HG03045 (cell line): ENCODE data around the gene NRM.

Source experiments
- ATAC-seq: cut with Tn5 transposase; IDR thresholded peaks from one replicate; pipeline ENCODE4 v1.9.1; 2021; ENCODE audit warnings: mild to moderate bottlenecking, moderate library complexity; ENCODE audit not compliant: unreplicated experiment

The NRM gene

DNA sequence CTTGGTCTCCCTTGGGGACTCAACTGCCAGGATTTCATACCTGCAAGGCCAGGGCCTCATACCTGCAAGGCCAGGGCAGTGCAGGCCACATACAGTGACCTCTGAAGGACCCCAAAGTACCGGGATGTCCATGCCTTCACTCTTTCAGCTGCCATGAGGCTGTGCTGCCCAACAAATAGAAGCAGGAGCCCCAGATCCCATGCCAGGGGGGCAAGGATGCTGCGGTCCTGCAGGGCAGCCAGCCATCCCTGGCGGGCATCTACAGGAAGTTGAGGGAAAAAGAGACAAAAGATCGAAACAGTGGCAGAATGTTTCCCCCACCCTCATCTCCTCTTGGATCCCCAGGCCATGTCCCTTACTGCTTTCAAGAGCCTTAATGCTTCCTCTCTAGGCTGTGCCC is 799 bp downstream of the NRM start:
- ATAC-seq, result no peak

DNA sequence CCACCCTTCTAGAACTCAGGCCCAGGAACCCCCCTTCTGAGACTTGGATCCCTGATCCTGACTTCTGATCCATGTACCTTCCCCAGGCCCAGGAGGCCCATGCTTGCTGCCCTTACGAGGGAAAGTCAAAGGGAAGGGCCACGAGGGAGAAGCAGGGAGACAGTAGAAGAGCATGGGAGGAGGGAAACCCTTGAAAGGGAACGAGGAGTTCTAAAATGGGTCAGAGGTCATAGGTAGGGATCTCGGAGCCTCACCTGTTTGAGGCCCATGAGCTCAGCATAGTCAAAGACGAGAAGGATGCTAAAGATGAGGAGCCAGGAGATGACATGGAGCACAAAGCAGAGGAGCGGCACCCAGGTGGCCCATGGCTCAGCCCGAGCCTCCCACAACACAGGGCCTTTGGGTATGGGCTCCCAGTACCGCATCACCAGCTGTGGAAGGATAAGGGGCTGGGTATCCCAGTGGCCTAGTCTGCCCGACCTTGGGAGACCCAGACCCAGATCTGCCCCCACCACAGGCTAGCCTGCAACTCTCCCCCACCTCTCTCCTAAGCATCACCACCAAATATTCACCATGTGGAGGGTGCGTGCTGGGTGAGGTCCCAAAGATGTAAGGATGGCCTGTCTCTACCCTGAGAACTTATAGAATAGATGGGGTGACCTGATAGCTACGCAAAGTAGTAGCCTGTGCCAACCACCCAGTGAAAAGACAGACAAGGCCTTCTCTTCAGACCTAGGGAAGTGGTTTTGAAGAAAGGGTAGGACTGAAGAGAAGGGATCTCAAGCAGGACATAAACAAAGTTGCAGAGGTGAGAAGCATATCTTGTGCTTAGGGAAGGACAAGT is 1.5 kb downstream of the NRM start:
- no peak for ATAC-seq

DNA sequence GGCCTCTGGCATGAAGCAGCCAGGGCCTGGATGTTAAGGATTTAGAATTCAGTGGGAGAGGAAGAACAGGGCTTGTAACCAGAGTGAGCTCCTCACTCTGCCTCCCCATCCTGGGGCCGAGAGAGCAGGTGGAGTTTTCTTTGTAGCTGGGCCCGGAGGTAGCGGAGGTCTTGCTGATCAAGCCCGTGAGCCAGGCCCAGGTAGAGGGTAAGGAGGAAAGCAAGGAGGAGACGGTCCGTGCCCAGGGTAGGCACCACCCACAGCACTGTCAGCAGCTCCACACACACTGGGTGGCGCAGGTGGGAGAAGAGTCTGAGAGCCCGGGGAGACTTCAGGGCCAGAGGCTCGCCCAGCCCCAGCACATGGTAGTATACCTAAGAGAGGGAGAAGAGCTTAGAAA is 2.2 kb downstream of the NRM start:
- ATAC-seq, result no peak

DNA sequence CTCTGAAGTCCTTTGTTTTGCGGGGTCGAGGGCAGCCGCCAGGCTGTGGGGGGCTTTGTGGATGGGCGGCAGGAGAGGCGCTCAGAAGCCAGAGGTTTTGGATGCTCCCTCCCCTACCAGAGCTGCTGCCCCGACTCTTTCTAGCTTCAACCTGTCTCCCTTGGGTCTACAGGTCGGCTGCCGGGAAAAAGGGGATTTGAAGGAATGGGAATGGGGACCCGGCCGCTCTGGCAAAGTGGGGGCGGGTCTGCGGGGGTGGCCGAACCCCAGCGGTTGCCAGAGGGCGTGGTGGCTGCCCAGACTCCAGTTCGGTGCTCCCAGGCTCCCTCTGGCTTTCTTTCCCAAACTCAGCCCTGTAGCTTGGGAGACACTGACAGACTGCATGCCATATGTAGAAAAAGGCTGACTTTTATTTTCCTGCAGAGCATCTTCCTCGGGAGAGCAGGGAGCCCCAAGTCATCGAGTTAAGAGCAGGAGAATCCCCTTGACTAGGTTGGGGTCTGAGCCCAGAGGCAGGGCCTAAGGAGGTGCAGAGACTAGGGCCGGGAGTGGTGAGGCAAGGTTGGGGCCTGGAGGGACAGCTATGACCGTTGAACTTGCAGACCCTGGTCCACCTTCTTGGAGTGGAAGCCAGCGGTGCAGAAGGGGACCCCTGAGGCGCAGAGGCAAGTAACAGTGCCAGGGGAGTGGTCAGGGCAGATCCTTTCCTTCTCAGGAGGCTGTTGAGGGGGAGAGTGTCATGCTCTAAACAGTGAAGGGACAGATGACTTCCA is 2.9 kb downstream of the NRM start:
- ATAC-seq, result no peak

DNA sequence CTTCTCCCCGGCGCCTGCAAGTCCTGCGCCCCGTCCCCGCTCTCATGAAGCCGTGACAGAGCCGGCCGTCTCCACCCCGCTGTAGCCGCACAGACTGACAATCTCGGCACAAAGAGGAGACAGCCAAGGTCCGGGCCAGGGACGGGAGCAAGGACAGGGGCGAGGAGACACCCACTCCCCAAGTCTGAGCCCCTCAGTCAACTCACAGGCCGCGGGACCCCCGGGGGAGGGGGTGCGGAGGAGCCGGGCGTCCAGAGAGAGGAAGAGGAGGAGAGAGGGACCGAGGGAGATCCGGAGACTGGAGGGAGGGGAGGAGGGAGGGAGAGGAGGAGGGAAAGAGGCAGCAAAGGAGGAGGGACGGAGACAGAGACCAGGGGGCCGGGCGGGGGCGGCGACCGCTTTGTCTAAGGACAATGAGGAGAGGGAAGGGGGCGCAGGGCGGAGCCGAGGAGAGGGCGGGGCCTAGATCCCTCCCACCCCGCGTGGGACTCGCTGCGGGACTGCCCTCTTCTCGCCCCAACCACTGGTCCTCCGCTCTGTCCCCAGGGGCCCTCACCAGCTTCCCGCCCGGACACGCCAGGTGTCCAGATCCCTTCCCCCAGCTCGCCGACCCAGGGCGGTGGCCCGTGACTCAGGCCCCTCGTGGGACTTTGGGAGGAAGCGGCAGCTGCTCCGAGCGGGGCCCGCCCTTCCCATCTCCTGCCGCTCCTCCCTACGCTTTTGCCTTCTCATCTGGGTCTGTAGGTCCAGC is 3.7 kb downstream of the NRM start:
- no peak for ATAC-seq

DNA sequence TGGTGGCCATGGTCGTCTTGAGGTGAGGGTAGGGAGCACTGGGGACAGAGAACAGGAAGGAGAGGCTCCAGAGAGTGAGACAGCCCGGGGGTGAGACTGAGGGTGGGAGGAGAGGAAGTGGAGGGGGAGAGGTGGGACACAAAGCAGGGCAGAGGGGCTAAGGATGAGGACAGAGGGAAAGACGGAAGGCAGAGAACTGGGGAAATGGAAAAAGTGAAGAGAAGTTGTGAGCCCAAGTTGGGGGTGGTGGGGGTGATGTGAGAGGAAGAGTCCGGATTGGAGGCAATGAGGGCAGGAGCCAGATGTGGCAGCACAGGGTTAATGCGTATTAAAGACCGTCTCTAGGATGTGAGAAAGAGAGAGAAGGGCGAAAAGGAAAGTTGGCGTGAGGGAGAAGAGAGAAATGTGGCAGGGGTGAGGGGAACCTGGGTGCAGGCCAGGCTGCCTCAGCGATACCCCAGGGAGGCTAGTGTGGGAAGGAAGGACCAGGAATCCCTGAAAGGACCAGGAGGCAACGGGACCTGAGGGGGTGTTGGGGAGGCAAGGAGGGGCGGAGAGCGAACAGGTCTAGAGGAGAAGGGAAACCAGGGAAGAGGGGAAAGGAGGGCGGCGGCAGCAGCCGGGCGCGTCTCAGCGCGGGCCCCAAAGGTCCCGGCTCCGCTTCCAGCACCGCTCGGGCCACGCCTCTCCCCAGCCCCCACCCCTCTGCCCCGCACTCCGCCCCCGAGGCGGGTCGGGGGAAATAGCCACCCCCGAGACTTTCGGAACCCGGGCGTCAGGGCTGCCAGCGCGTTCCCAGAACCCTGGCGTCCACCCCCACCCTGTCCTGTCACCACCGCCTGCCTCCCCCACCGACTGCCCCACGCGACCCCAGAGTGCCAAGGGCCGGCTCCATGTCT is 4.5 kb downstream of the NRM start, which contains the start of gene PPP1R18:
TSS of gene PPP1R18 (minus strand) at position 637 of the 899 bp plus-strand sequence. CDS start at position 10, 627 bp downstream.
- no peak for ATAC-seq

DNA sequence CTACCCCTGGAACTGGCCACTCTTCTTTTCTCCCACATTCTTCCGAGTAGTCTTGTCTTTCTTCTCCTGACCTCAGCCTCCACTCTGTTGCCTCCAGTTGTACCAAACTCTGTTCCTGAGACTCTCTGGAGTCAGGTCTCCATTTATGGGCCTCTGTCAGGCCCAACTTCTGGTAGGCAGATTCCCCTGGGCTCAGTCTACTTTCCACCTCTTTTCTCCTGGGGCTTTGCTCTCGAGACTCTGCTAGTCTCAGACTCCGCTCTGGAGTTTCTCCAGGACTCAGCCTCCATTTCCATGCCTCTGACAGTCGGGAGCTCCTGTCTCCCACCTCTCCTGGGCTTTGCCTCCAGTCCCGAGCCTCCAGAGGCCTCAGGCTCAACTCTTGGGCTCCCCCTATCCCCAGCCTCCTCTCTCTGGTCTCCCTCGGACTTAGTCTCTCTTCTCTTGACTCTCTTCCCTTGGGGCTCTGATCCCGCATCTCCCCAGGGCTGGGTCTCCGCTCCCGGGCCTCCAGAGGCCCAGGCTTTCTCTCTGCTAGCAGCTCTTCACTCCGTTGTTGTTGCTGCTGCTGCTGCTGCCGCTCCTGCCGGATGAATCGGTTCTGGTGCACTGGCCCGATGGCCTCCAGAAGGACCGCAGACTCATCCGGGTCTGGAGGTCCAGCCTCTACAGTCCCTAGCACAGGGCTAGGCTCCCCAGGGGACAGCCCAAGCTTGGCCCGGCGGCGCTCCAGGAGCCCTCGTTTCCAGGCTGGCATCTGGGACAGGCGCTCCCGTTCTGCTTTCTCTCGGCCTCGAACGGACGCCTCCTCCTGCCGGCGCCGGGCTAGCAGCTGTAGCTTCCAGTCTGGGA is 5.4 kb downstream of the NRM start:
- ATAC-seq, result no peak

DNA sequence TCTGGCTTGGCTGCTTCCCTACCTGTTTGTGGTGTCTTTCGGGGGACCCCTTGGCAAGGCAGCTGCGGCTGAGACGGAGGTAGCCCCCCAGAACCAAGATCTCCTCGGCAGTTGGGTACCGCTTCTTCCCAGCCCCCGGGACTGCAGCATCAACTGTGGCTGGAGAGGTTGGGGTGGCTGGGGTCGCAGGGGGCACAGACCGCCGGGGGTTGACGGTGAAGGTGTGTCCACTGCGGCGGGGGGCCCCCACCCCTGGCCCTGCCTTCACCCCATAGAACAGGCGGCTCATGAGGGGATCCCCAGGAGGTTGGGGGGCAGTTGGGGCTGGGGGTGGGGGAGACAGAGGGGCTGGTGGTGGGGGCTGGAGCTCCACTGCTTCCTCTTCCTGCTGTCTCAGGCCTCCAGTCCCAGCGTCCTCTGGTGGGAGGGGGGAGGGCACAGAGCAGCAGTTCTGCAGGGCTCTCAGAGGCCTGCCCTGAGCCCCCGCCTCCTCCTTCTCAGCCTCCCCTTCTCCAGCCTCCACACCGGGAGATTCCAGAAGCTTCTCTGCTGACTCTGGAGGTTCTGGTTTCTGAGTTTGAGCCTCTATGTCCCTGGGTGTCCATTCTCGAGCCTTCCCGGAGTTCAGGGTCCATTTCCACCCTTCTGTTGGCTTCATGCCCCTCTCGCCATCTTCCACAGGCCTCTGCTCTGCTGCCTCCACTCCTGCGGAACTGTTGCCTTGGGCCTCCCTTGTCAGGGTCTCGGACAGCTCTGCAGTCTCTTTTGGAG is 6.2 kb downstream of the NRM start:
- ATAC-seq, result no peak

DNA sequence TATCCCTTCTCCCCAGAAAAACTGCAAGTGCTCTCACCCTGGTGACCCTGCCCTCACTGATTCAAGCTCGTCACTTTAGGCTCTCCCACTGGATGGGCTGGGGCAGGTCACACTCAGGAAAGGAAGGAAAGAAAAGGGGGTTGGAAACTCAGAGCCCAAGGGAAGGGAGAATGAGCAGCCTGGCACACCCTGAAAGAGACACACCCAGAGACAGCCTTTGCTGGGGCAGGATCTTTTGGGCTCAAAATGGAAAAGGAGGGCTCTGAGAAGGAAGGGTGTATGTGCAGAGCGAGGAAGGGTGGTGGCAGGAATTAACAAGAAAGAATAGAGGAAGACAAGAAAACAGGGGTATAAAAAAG is 6.8 kb downstream of the NRM start:
- ATAC-seq, result no peak

DNA sequence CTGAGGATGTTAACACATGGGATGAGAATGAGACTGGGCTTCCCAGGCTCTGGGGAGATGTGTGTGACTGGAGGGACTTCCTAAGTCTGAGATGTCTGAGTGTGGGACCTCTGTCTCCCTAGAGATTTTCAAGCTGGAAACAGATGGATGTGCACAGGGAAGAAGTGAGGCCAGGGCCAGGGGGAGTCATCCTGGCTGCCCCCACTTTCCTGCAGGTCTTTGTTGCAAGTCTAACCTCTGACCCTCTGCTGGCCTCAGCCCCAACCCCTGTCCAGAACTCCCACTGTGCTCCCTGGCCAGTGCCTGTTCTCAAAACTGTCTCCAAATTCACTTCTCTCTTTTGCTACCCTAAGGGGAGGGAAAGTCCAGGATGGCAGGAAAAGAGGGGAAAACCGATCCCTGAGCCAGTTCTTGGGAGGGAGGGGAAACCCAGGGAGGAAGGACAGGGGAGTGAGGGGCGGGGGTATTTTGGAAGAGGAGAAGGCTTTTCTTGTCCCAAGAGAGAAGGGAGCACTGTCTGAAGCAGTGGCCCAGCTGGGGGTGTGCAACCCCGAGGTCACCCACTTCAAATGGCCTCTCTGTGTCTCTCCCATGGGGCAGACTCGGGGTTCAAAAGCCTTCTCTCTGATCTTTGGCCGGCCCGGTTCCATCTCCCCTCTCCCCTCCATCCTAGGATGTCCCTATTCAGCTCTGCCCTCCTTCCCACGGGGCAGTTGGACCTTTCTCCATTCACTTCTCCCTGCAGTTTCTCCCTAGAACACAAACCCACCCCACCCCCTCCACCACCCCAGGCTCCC is 7.4 kb downstream of the NRM start:
- ATAC-seq, result no peak

DNA sequence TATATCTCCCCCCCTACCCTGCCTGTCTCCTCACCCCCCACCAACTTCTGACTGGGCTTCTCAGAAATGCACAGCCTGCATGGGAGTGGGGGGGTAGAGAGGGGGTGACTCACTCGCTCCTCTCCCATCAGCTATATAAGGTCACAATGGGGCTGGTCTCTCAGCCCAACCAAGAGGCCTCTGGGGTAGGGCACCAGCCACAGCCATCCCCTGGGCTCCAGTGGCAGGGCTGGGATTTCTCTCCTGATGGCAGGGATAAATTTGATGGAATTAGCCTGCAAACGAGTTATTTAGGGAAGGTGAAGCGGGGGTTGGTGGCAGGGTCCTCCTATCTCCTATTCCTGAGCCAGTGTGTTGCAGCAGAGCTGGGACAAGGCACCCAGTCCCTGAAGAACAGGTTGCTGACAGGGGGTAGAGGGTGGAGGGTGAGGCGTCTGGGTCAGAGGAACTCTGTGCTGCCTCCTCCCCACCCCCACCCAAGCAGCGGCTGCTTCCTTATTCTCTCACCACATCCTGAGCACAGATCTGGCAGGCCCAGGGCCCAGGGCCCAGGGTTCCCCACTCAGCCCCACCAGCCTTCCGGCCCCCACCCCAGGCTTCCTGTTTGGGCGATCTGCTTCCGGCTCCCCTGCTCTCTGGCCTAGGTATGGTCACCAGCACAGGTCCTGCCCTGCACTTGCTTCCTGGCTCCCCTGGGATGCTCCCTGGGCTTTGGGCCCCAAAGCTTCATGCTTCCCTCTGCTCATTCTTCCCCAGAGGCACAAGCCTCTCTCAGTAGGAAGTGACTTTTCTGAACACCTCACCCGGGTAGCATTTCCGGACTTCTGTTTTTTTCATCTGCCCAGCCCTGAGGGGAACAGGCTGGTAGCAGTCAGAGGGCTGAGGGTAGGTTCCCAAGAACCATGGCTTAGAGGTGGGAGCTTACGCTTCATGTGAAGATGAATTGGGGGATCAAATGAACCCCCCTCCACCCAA is 8.4 kb downstream of the NRM start:
- peak; percentile 35 for ATAC-seq

DNA sequence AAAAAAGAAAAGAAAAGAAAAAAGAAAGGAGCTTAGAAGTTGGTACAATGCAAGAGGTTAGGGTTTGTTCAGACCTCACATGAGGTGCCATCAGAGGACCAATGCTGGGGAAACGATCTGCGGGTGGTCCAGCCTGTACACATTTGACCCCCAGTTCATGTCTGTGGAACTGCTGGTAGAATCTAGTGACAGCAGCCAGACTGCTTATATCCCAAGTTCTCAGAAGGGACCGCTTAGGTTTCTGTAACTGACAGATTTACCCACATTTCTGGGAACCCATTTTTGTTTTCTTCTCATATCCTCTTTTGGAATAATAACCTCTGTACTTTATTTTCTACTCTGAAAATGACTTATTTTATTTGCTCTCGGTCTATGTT is 9.0 kb downstream of the NRM start:
- no peak for ATAC-seq

DNA sequence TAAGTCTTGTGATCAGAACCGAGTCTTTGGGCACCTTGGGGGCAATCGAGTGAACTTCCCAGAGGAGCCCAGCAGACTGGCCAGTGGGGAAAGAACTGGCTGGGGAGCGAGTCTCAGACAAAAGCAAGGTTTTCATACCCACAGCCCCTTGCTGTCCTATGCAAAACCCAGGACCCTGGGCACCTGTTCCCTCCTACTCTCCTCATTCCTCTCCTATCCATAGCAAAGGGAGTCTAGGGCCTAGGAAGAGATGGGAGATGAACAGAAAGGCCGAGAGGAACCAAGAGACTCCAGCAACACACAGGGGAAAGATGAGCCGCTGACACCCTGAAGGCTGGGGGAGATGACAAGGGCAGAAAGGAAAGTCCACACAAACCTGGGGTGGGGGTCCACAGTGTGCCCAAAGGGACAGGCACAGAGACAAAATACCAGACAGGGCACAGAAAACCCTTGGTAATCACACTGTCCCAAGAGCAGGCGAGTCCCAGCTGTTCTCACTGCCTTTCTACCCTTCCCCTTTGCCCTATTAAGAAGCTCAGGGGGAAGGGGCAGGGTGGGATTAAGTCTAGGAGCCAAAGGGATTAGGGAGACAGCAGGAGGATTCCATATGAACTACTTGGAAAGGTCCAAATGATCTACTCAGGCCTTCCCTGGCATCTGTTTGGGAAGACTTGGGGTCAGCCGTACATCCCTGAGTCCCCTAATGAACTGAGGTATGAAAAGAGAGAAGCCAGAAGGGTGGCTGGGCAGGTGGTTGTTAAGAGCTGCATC is 10.8 kb downstream of the NRM start:
- no peak for ATAC-seq

DNA sequence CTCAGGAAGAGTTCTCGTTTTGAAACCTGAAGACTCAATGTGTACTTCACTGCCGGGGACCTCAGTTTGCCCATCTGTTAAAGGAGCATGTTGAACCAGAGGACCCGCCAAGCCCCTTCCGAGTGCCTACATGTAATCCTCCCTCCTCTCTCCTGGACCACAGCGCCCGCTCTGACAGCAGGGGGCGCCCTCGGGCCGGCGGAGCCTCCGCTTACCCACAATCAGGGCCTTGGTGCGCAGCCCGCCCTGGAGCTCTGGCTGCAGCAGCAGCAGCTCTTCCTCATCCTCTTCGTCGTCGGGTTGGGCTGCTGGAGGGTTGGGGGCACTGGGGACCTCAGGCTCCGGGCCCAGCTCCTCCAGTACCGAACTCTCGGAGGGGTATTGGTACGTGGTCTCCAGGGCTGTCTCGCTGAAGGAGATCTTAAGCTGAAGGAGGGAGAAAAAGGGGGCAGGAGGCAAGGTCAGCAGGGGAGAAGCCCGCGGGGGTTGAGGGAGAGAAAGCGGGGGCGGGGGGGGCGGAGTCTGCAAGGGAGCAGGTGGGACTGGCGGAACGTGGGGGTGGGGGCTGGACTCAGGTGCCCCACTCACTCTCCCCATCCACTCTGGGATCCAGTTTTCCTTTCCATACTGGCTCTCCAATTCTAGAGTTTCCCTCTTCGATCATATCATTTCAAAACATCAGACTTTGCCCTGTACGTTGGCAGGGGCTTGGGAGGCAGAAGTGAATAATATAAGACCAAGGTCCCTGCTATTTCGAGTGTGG is 11.6 kb downstream of the NRM start:
- ATAC-seq, result peak; percentile 35

DNA sequence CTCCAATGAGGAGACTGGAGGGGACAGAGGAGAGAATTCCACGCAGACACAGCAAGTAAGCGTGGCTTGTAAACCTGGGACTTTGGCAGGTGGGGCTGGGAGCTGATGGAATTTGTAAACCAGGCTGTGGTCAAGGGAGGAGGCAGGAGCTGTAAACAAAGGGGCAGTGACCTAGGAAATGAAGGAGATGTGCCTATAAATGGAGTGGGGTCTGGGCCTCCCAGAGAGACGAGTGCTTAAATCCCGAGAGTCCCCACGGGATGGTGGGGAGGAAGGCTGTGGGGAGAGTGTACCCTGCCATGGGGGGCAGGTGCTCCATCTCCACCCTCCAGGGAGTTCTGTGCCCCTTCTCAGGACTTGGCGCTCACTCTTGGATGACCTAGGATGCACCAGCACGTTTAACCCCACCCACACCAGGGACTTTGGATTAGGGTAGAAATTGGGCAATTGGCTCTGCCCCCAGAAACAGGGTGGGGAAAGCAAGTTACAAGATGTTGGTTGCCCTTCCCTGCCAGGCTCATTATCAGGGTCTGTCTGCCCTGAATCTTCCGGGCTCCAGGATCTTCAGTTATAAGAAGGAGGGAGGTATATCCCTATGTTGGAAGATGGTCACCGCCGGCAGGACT is 14.0 kb downstream of the NRM start:
- no peak for ATAC-seq
